SW480 (cell line): Measurements from ENCODE around the gene WASF2.
A peak's percentile ranks its signal among the peaks of the same experiment; 100 is the strongest.

ENCODE experiments used
- DNase-seq: peaks from one replicate; pipeline ENCODE4 v3.0.0-alpha.2; 2016; ENCODE audit warnings: low spot score

Gene WASF2

GRCh38 chr1:27357281-27358037 is 132.5 kb downstream of the WASF2 start:
- DNase-seq, result peak; percentile 40

GRCh38 chr1:27356619-27357280 is 133.2 kb downstream of the WASF2 start:
- DNase-seq, result no peak

GRCh38 chr1:27356277-27356618 is 133.7 kb downstream of the WASF2 start:
- no peak for DNase-seq

- no peak for DNase-seq
Measured at GRCh38 chr1:27355683-27356082, 134.3 kb downstream of the WASF2 start.
